H9 (cell line): Measurements from ENCODE around the gene SPINK2. TPM values are rescaled to one million over a fixed set of nuclear protein-coding genes. Genes with fewer than 3 reads are reported as not detected.

Experiments
- DNase-seq: peaks from one replicate; pipeline ENCODE4 v3.0.0-alpha.2; 2017
- H2AFZ ChIP-seq: one replicate; pipeline ENCODE4 v1.6.1; 2013; ENCODE audit warnings: mild to moderate bottlenecking, low read length, control low read depth, moderate library complexity
- H2AK5ac ChIP-seq: 2 replicates; pipeline ENCODE4 v1.6.1; 2013; ENCODE audit warnings: low read length, control low read depth, mixed read lengths; ENCODE audit not compliant: insufficient read length
- H2BK120ac ChIP-seq: one replicate; pipeline ENCODE4 v1.6.1; 2013; ENCODE audit warnings: low read depth, mild to moderate bottlenecking, low read length, control low read depth, inconsistent platforms; ENCODE audit not compliant: poor library complexity, severe bottlenecking
- H2BK12ac ChIP-seq: 2 replicates; pipeline ENCODE4 v1.6.1; 2013; ENCODE audit warnings: low read length, control low read depth, mixed read lengths, low read depth; ENCODE audit not compliant: insufficient read length
- H2BK15ac ChIP-seq: 2 replicates; pipeline ENCODE4 v1.6.1; 2013; ENCODE audit warnings: low read depth, low read length, control low read depth
- H2BK20ac ChIP-seq: one replicate; pipeline ENCODE4 v1.6.1; 2013; ENCODE audit warnings: low read depth, mild to moderate bottlenecking, low read length, control low read depth, inconsistent platforms; ENCODE audit not compliant: poor library complexity, severe bottlenecking
- H2BK5ac ChIP-seq: 2 replicates; pipeline ENCODE4 v1.6.1; 2013; ENCODE audit warnings: low read length, control low read depth, mixed read lengths; ENCODE audit not compliant: insufficient read length
- H3K14ac ChIP-seq: 2 replicates; pipeline ENCODE4 v1.6.1; 2013; ENCODE audit warnings: low read length, control low read depth; ENCODE audit not compliant: insufficient read depth
- H3K18ac ChIP-seq: 2 replicates; pipeline ENCODE4 v1.6.1; 2013; ENCODE audit warnings: low read depth, mild to moderate bottlenecking, mixed read lengths, low read length, control low read depth; ENCODE audit not compliant: insufficient read length
- H3K23ac ChIP-seq: 2 replicates; pipeline ENCODE4 v1.6.1; 2013; ENCODE audit warnings: low read length, control low read depth, mixed read lengths, low read depth; ENCODE audit not compliant: insufficient read length
- H3K23me2 ChIP-seq: 2 replicates; pipeline ENCODE4 v1.6.1; 2013; ENCODE audit warnings: low read depth, mild to moderate bottlenecking, mixed read lengths, low read length, control low read depth; ENCODE audit not compliant: insufficient read length, poor library complexity, severe bottlenecking
- H3K27ac ChIP-seq: 2 replicates; pipeline ENCODE4 v1.5.1; 2013; ENCODE audit warnings: low read length, control low read depth, mixed read lengths, low read depth; ENCODE audit not compliant: insufficient read length
- H3K27me3 ChIP-seq: 2 replicates; pipeline ENCODE4 v1.6.1; 2013; ENCODE audit warnings: low read length, control low read depth, inconsistent platforms; ENCODE audit not compliant: insufficient read depth
- H3K4ac ChIP-seq: 2 replicates; pipeline ENCODE4 v1.6.1; 2013; ENCODE audit warnings: low read depth, mild to moderate bottlenecking, control low read depth, inconsistent platforms, low read length, moderate library complexity
- H3K4me1 ChIP-seq: 2 replicates; pipeline ENCODE4 v1.6.1; 2013; ENCODE audit warnings: low read length, control low read depth, inconsistent platforms; ENCODE audit not compliant: insufficient read depth
- H3K4me2 ChIP-seq: 2 replicates; pipeline ENCODE4 v1.6.1; 2013; ENCODE audit warnings: low read length, control low read depth, mixed read lengths; ENCODE audit not compliant: insufficient read length, insufficient read depth
- H3K56ac ChIP-seq: 2 replicates; pipeline ENCODE4 v1.6.1; 2013; ENCODE audit warnings: low read depth, mild to moderate bottlenecking, mixed read lengths, low read length, control low read depth; ENCODE audit not compliant: insufficient read length
- H3K79me1 ChIP-seq: 2 replicates; pipeline ENCODE4 v1.6.1; 2013; ENCODE audit warnings: low read depth, mild to moderate bottlenecking, moderate library complexity, low read length, control low read depth, inconsistent platforms; ENCODE audit not compliant: insufficient read depth, poor library complexity, severe bottlenecking
- H3K79me2 ChIP-seq: 2 replicates; pipeline ENCODE4 v1.6.1; 2013; ENCODE audit warnings: low read length, control low read depth, inconsistent platforms; ENCODE audit not compliant: insufficient read depth
- H3K9ac ChIP-seq: 2 replicates; pipeline ENCODE4 v1.6.1; 2013; ENCODE audit warnings: low read length, control low read depth, mixed read lengths; ENCODE audit not compliant: insufficient read length; ENCODE audit errors: extremely low read depth
- H3K9me3 ChIP-seq: one replicate; pipeline ENCODE4 v1.6.1; 2013; ENCODE audit warnings: low read depth, low read length, inconsistent platforms; ENCODE audit not compliant: control insufficient read depth
- H3T11ph ChIP-seq: one replicate; pipeline ENCODE4 v1.6.1; 2013; ENCODE audit warnings: mild to moderate bottlenecking, low read length, control low read depth, inconsistent platforms
- H4K20me1 ChIP-seq: one replicate; pipeline ENCODE4 v1.6.1; 2013; ENCODE audit not compliant: control insufficient read depth, insufficient read length, insufficient read depth
- H4K5ac ChIP-seq: 2 replicates; pipeline ENCODE4 v1.6.1; 2013; ENCODE audit warnings: low read depth, mild to moderate bottlenecking, mixed read lengths, low read length, control low read depth; ENCODE audit not compliant: insufficient read length
- H4K8ac ChIP-seq: replicated peaks from 2 replicates; pipeline ENCODE4 v1.6.1; 2013; ENCODE audit warnings: low read length, control low read depth, mixed read lengths, low read depth; ENCODE audit not compliant: insufficient read length
- H4K91ac ChIP-seq: 2 replicates; pipeline ENCODE4 v1.6.1; 2013; ENCODE audit warnings: low read depth, mild to moderate bottlenecking, moderate library complexity, mixed read lengths, low read length, control low read depth; ENCODE audit not compliant: insufficient read length
- H3K27ac Mint-ChIP-seq, 3 experiments: 2 replicates in 2 of 3; 3 replicates in 1 of 3; pipeline ENCODE4 v1.8.0; 2020 to 2021; ENCODE audit warnings: mixed read lengths in 3 of 3, mild to moderate bottlenecking in 1 of 3, moderate library complexity in 1 of 3
- H3K27me3 Mint-ChIP-seq: 2 replicates; pipeline ENCODE4 v1.8.0; 2021; ENCODE audit warnings: low read depth, mild to moderate bottlenecking, moderate library complexity, mixed read lengths
- H3K36me3 Mint-ChIP-seq, 3 experiments: 2 replicates in 2 of 3; 3 replicates in 1 of 3; pipeline ENCODE4 v1.8.0; 2020 to 2021; ENCODE audit warnings: low read depth in 3 of 3, mixed read lengths in 3 of 3; ENCODE audit not compliant: insufficient read depth in 1 of 3
- H3K4me1 Mint-ChIP-seq, 2 experiments: 2 replicates each; pipeline ENCODE4 v1.8.0; 2020; ENCODE audit warnings: mixed read lengths in 2 of 2
- H3K4me3 Mint-ChIP-seq, 2 experiments: 2 replicates in 1 of 2; 3 replicates in 1 of 2; pipeline ENCODE4 v1.8.0; 2020 to 2021; ENCODE audit warnings: mild to moderate bottlenecking in 2 of 2, mixed read lengths in 2 of 2, moderate library complexity in 1 of 2
- H3K9me3 Mint-ChIP-seq, 2 experiments: 2 replicates in 1 of 2; 3 replicates in 1 of 2; pipeline ENCODE4 v1.8.0; 2020; ENCODE audit warnings: mild to moderate bottlenecking in 2 of 2, mixed read lengths in 2 of 2, moderate library complexity in 1 of 2
- WGBS: extraction: QIAGEN DNeasy Blood & Tissue Kit; methylation state at CpG from one replicate; pipeline ENCODE4 v1.1.7; 2013; ENCODE audit warnings: missing lambda C conversion rate, low lambda C conversion rate, mixed read lengths; ENCODE audit not compliant: insufficient read length; ENCODE audit errors: extremely low coverage; 5-methylcytosine and 5-hydroxymethylcytosine counted together
- total RNA-seq: library from RNA; stranded (reverse); gene quantifications from 2 replicates; pipeline ENCODE4 v1.2.1, GENCODE V29; 2021
- TF ChIP-seq, protein P1 (sequence below): fragments of 200-600 bp; sonication (generic); conservative IDR thresholded peaks from 3 replicates; pipeline ENCODE4 v1.8.0; 2021; ENCODE audit warnings: antibody characterized with exemption, mild to moderate bottlenecking

SPINK2 gene
- total RNA-seq, 1 experiment from 2014 or later, result 0.44 TPM

DNA sequence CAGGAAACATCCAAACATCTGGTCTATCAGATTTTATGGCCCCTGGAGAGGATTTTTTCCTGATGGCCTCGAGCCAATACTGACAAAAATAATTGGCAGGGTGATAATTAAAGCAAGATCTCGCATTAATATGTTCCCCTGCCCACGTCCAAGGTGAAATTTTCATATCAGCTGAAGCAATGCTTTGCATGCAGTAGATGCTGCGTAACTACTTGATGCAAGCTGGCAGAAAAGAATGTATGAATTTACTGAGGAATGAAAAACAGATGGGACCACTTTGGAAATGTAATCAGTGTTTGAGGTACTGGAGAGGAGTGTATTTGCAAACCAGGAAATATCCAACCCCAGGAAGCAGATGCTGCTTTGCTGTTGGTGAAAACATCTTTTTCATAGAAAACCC, 49.4 kb upstream of the SPINK2 start:
- H3K23ac ChIP-seq, result no peak overlapping the region
- H4K5ac ChIP-seq, result no peak overlapping the region
- H3K9ac ChIP-seq, result no peak overlapping the region
- no peak overlapping the region for H2AK5ac ChIP-seq
- Mint-ChIP-seq H3K4me1 (peaks cover 25 to 30% of the 10 kb centered on the region in 2 experiments), H3K27me3 (no peaks in the 10 kb centered on the region), H3K9me3 (no peaks in the 10 kb centered on the region), H3K36me3 (no peaks in the 10 kb centered on the region), H3K4me3 (no peak overlapping the region), H3K27ac (no peak overlapping the region)
- H3K9me3 ChIP-seq, result no peaks in the 10 kb centered on the region
- no peak overlapping the region for H3K18ac ChIP-seq
- peaks cover 2% of the 10 kb centered on the region; the same call in 1 of the 2 replicates for H3K4me1 ChIP-seq
- DNase-seq, result no peak
- no peak overlapping the region for H2BK15ac ChIP-seq
- H2AFZ ChIP-seq, result no peak overlapping the region
- H2BK120ac ChIP-seq, result no peak overlapping the region
- no peaks in the 10 kb centered on the region for H3K79me1 ChIP-seq
- no peak overlapping the region for H3K4ac ChIP-seq
- H3K56ac ChIP-seq, result no peak overlapping the region
- TF ChIP-seq, protein P1, sequence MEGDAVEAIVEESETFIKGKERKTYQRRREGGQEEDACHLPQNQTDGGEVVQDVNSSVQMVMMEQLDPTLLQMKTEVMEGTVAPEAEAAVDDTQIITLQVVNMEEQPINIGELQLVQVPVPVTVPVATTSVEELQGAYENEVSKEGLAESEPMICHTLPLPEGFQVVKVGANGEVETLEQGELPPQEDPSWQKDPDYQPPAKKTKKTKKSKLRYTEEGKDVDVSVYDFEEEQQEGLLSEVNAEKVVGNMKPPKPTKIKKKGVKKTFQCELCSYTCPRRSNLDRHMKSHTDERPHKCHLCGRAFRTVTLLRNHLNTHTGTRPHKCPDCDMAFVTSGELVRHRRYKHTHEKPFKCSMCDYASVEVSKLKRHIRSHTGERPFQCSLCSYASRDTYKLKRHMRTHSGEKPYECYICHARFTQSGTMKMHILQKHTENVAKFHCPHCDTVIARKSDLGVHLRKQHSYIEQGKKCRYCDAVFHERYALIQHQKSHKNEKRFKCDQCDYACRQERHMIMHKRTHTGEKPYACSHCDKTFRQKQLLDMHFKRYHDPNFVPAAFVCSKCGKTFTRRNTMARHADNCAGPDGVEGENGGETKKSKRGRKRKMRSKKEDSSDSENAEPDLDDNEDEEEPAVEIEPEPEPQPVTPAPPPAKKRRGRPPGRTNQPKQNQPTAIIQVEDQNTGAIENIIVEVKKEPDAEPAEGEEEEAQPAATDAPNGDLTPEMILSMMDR, result no peak
- no peak overlapping the region for H3K4me2 ChIP-seq
- H4K20me1 ChIP-seq, result no peaks in the 10 kb centered on the region
- H3K14ac ChIP-seq, result no peak overlapping the region
- no peak overlapping the region for H2BK20ac ChIP-seq
- H3K23me2 ChIP-seq, result no peaks in the 10 kb centered on the region
- no peak overlapping the region for H2BK12ac ChIP-seq
- H4K8ac ChIP-seq, result no peak overlapping the region
- H4K91ac ChIP-seq, result no peak overlapping the region
- H3K79me2 ChIP-seq, result no peaks in the 10 kb centered on the region
- H3K27me3 ChIP-seq, result no peaks in the 10 kb centered on the region
- no peak overlapping the region for H2BK5ac ChIP-seq
- no peak overlapping the region for H3K27ac ChIP-seq
- no peak overlapping the region for H3T11ph ChIP-seq
- no CpG with 5 or more reads among the region's 4 CpGs for WGBS
